ENCODE data around the gene LIX1. TPM values are rescaled to one million over a fixed set of nuclear protein-coding genes. Genes with fewer than 3 reads are reported as not detected.

Gene LIX1
- total RNA-seq, 2 donors from 2014 or later, result 0.97 to 1.0 TPM

DNA sequence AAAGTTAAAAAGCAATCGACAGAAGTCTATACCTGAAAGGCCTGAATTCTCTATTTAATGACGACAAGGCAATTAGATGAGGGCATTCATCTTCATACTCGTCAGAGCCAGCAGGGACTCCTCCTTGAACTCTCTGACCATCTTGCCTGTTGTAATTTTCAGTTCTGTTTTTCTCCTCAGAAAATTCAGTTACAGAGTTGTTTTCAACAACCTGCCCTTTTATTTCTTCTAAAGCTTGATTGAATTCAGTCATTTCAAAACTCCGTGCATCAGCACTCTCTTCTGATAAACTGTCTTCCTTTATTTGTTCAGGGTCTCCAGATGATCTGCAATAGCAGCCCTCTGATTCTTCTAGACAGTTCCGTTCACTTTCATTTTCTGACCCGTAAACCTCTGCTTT lies 25.0 kb upstream of the LIX1 start:
- no peak overlapping the region for H3K27ac ChIP-seq
- no peak for DNase-seq (ENCODE audit: low spot score)
- TF ChIP-seq, protein P1, sequence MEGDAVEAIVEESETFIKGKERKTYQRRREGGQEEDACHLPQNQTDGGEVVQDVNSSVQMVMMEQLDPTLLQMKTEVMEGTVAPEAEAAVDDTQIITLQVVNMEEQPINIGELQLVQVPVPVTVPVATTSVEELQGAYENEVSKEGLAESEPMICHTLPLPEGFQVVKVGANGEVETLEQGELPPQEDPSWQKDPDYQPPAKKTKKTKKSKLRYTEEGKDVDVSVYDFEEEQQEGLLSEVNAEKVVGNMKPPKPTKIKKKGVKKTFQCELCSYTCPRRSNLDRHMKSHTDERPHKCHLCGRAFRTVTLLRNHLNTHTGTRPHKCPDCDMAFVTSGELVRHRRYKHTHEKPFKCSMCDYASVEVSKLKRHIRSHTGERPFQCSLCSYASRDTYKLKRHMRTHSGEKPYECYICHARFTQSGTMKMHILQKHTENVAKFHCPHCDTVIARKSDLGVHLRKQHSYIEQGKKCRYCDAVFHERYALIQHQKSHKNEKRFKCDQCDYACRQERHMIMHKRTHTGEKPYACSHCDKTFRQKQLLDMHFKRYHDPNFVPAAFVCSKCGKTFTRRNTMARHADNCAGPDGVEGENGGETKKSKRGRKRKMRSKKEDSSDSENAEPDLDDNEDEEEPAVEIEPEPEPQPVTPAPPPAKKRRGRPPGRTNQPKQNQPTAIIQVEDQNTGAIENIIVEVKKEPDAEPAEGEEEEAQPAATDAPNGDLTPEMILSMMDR (IDR thresholded peaks at IDR 0.05), result no peak
- no peak overlapping the region for H3K4me3 ChIP-seq
- WGBS, result 62% methylated on average over 6 of the region's 6 CpGs
- no peaks in the 10 kb centered on the region for H3K27me3 ChIP-seq (replicated peaks; ENCODE audit: insufficient read depth)
- H3K9me3 ChIP-seq, result no peaks in the 10 kb centered on the region
- H3K36me3 ChIP-seq, result no peaks in the 10 kb centered on the region
- no peaks in the 10 kb centered on the region for H3K4me1 ChIP-seq (replicated peaks)
- intact Hi-C loops (cut with DNase I), result loop anchor here (10.0 kb wide), 2 partner anchors 173 to 553 kb away; no protein-coding TSS in a partner anchor

DNA sequence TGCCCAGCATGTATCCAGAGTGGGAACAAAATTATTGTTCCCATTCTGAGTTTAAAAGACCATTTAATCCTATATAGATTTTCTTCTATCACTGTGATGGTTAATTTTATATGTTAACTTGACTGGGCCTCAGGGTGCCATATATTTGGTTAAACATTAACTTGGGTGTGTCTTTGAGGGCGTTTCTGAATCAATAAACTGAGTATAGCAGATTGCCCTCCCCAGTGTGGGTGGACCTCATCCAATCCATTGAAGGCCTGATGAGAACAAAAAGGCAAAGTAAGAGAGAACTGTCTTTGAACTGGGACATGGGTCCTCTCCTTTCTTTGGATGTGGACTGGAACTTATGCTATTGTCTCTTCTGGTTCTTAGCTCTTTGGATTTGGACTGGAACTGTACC lies 23.3 kb upstream of the LIX1 start:
- Histone ChIP-seq H3K27me3 (replicated peaks; ENCODE audit: insufficient read depth) (no peaks in the 10 kb centered on the region), H3K9me3 (no peaks in the 10 kb centered on the region), H3K4me1 (replicated peaks) (no peaks in the 10 kb centered on the region), H3K4me3 (no peak overlapping the region), H3K27ac (no peak overlapping the region), H3K36me3 (no peaks in the 10 kb centered on the region)
- TF ChIP-seq, protein P1 (IDR thresholded peaks at IDR 0.05), result no peak
- TF ChIP-seq POLR2A (IDR thresholded peaks at IDR 0.05), result no peak
- no peak for TF ChIP-seq POLR2AphosphoS5 (IDR thresholded peaks at IDR 0.05)
- WGBS, result 10% methylated on average over 1 of the region's 1 CpG
- DNase-seq (ENCODE audit: low spot score), result no peak
- intact Hi-C loops (cut with DNase I), result loop anchor here (10.0 kb wide), 2 partner anchors 171 to 551 kb away; no protein-coding TSS in a partner anchor

DNA sequence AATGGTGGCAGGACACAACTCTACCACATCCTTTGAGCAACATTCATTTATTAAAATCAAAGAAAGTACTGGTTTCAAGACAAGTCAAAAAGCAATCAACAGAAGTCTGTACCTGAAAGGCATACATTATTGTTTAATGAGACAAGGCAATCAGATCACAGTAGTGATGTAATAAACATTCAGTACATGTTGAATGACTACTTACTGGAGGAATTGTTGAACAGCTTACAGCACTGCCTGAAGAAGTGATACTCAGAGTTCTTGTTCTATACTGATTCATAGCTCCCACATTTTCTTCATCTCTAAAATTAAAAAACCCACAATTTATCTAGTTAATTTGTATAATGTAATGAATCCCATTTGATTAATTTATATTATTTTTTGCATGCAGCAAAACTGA lies 22.4 kb upstream of the LIX1 start:
- no peak overlapping the region for H3K27ac ChIP-seq
- DNase-seq (ENCODE audit: low spot score), result no peak

DNA sequence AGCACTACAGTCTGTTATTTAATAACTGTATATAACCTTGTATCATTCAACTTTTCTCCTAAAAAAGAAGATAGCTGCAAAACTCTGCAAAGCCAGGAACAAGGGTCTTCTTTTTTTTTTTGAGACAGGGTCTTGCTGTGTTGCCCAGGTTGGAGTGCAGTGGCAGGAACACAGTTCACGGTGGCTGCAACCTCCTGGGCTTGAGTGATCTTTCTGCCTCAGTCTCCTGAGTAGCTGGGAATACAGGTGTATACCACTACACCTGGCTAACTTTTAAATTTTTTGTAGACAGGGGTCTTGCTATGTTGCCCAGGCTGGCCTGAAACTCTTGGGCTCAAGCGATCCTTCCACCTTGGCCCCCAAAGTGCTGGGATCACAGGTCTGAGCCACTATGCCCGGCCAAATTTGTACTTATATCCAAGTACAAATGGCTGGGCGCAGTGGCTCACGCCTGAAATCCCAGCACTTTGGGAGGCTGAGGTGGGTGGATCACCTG lies 21.4 kb upstream of the LIX1 start:
- H3K4me1 ChIP-seq (replicated peaks), result no peaks in the 10 kb centered on the region
- no peaks in the 10 kb centered on the region for H3K9me3 ChIP-seq
- H3K27me3 ChIP-seq (replicated peaks; ENCODE audit: insufficient read depth), result no peaks in the 10 kb centered on the region
- no peak for DNase-seq (ENCODE audit: low spot score)
- no peak overlapping the region for H3K27ac ChIP-seq
- H3K36me3 ChIP-seq, result no peaks in the 10 kb centered on the region
- no peak for TF ChIP-seq POLR2A (IDR thresholded peaks at IDR 0.05)
- TF ChIP-seq, protein P1 (IDR thresholded peaks at IDR 0.05), result no peak
- no peak for TF ChIP-seq POLR2AphosphoS5 (IDR thresholded peaks at IDR 0.05)
- no peak overlapping the region for H3K4me3 ChIP-seq
- 94% methylated on average over 5 of the region's 5 CpGs for WGBS
- intact Hi-C loops (cut with DNase I), result loop anchor here (5.0 to 10.0 kb wide), 6 partner anchors 122 to 549 kb away; no protein-coding TSS in a partner anchor

More for the DNA sequence above, 22.4 kb upstream of the LIX1 start:
- no peak for TF ChIP-seq POLR2AphosphoS5 (IDR thresholded peaks at IDR 0.05)
- TF ChIP-seq, protein P1 (IDR thresholded peaks at IDR 0.05), result no peak
- no peak for TF ChIP-seq POLR2A (IDR thresholded peaks at IDR 0.05)
- H3K36me3 ChIP-seq, result no peaks in the 10 kb centered on the region
- intact Hi-C loops (cut with DNase I), result loop anchor here (5.0 to 10.0 kb wide), 6 partner anchors 123 to 550 kb away; no protein-coding TSS in a partner anchor
- H3K27me3 ChIP-seq (replicated peaks; ENCODE audit: insufficient read depth), result no peaks in the 10 kb centered on the region
- H3K9me3 ChIP-seq, result no peaks in the 10 kb centered on the region
- H3K4me3 ChIP-seq, result no peak overlapping the region
- no peaks in the 10 kb centered on the region for H3K4me1 ChIP-seq (replicated peaks)

DNA sequence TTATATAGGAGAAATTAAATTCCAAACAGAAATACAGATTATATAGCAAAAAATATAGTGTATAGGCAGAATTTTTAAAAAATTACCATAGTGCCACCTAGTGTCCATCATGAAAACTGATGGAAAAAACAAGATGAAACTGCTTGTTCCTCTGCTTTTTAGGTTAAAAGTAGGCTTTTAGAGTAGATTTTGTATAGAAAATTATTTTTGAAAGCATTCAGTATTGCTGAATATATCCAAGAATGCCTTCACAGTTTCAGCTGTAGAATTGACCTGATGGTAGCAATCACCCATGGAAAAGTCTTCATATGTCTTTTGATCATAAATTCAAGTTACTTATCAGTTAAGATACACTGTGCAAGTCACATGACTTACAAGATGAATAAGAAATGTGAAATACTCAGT lies 21.0 kb upstream of the LIX1 start:
- H3K36me3 ChIP-seq, result no peaks in the 10 kb centered on the region
- intact Hi-C loops (cut with DNase I), result loop anchor here (5.0 to 10.0 kb wide), 6 partner anchors 121 to 549 kb away; no protein-coding TSS in a partner anchor

More for the DNA sequence above, 21.0 kb upstream of the LIX1 start:
- Histone ChIP-seq H3K27me3 (replicated peaks; ENCODE audit: insufficient read depth) (no peaks in the 10 kb centered on the region), H3K4me1 (replicated peaks) (no peaks in the 10 kb centered on the region), H3K9me3 (no peaks in the 10 kb centered on the region), H3K4me3 (no peak overlapping the region), H3K27ac (no peak overlapping the region)
- no peak for DNase-seq (ENCODE audit: low spot score)
- TF ChIP-seq, protein P1 (IDR thresholded peaks at IDR 0.05), result peak in 3 of 4 experiments; percentile 49 to 64 (median 49)
- TF ChIP-seq POLR2A (IDR thresholded peaks at IDR 0.05), result no peak

Data from prostate gland (tissue), 2 donors.